Measurements from ENCODE around the gene ANKS3.

The ANKS3 gene, protein sequence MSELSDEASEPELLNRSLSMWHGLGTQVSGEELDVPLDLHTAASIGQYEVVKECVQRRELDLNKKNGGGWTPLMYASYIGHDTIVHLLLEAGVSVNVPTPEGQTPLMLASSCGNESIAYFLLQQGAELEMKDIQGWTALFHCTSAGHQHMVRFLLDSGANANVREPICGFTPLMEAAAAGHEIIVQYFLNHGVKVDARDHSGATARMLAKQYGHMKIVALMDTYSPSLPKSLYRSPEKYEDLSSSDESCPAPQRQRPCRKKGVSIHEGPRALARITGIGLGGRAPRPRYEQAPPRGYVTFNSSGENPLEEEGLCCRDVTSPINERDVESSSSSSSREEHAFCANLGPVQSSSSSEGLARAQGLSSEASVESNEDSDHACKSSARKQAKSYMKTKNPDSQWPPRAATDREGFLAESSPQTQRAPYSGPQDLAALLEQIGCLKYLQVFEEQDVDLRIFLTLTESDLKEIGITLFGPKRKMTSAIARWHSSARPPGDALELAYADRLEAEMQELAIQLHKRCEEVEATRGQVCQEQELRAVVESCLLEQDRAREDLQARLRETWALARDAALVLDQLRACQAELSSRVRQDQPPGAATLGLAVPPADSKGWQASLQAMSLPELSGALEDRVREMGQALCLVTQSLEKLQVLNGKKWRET

DNA sequence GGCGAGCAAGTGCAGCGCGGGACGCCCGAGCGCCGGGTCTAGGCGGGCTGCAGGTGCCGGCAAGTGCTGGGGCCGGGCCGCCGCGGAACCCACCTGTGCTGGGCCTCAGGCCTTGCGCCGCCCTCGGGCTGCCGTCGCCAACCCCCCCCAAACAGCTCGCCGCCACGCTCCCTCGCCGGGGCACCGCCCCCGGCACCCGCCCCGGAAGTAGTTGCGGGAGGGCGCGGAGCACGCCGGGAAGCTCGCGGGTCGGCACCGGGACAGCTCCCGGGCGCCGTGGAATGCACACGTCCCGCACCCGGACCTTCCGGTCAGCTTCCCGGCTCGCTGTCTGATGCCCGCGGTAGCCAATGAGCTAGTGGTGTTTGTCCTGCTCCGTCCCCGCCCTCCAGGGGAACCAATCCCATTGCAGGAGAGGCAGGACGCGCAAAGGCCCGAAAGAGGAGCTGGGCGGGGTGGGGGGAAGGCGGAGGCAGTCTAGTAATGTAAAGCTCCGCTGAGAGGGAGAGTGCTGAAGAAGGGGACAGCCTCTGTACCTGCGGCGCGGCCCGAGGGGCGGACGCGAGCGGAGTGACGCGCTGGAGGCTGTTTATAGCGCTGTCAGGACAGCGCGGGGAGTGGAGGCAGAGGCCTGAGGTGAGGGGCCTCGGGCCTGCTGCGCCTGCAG, at the start of gene ANKS3, which contains the start of gene DNAAF8:
Gene ANKS3 (minus strand): TSS at position 209 of the 667 bp plus-strand sequence. CDS start 4,122 bp downstream, outside the sequence.
Gene DNAAF8 (plus strand): TSS at position 475 of the 667 bp plus-strand sequence. CDS start 1,978 bp downstream, outside the sequence.
- peak; percentile 63 for DNase-seq (ENCODE audit: low read depth)

DNA sequence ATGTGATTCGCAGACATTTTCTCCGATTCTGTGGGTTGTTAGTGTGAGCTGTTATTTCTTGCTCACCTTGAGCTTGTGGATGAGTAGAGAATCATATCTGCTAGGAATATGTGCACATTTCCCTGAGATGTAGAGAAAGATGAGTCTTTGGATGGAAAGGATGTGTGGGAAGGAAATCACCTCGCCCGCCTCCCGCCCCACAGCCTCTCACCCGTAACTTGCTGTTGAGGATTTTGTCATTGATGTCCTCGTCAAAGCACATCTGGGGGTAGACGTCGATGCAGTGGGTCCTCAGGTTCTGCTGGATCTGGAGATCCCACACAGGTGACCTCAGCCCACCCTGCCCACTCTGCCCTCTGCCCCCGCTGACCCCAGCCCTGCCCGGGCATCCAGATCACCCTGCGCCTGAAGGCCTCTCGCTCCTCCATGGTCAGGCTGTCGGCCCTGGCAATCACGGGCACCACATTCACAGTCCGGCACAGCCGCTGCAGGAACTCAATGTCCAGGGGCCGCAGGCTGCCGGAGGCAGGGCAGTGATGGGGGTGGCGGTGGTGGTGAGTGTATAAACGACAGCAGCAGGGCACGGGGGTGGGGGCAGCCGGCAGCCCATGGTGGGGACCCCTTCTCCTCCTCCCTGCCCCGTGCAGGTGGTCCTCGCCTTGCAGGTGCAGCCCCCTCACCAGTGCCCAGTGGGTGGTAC, 49.3 kb upstream of the ANKS3 start:
- DNase-seq (ENCODE audit: low read depth) = no peak

DNA sequence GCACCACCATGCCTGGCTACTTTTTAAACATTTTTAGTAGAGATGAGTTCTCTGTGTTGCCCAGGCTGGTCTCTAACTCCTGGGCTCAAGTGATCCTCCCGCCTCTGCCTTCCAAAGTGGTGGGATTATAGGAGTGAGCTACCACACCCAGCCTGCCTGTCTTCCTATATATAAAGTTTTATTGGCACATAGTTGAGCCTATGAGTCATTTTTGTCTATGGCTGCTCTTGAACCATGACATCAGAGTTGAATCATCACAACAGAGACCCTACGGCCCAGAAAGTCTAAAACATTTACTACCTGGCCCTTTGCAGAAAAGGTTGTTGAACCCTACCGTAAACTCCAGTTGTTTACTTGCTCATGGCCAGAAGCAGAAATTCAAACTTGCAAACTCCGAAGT, 46.2 kb upstream of the ANKS3 start:
- DNase-seq (ENCODE audit: low read depth) = no peak

DNA sequence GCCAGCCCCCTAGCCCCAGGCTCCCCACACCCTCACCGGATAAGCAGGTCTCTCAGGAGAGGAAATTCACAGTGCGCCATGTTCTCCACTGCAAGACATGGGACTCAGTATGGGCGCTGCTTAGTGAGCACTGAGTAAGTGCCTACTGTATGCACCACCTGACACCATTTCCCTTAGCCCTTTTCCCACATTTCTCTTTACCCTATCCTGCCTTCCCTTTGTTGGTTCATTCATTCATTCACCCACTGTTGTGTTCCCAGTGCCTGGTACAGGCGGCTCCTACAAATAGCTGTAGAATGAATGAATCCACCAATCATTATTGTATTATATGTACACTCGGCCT, 44.0 kb upstream of the ANKS3 start:
- no peak for DNase-seq (ENCODE audit: low read depth)

DNA sequence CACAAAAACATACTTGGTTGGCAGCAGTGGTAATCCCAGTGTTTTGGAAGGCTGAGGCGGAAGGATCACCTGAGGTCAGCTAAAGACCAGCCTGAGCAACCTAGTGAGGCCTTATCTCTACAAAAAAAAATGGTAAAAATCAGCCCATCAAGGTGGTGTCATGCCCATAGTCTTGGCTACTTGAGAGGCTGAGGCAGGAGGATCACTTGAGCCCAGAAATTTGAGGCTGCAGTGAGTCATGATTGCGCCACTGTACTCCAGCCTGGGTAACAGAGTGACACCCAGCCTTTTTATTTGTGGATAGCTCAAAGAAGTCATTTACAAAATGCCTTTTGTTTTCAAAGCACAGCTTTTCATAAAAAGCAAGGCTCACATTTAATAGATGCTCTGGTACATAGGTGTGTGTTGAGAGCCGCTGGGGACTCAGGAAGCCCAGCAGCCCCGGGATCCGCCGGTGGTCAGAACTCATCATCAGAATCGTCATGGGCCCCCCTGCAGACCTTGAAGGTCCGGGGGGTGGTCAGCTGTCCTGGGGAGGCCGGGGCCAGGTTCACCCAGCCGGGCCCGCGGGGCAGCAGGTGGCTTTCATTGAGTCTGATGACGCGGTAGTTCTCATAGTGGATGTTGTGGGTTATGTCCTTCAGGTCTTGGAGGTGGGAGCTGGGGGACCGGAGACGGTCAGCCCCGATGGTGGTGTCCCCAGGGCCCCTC, 43.4 kb upstream of the ANKS3 start:
- DNase-seq (ENCODE audit: low read depth) = no peak

DNA sequence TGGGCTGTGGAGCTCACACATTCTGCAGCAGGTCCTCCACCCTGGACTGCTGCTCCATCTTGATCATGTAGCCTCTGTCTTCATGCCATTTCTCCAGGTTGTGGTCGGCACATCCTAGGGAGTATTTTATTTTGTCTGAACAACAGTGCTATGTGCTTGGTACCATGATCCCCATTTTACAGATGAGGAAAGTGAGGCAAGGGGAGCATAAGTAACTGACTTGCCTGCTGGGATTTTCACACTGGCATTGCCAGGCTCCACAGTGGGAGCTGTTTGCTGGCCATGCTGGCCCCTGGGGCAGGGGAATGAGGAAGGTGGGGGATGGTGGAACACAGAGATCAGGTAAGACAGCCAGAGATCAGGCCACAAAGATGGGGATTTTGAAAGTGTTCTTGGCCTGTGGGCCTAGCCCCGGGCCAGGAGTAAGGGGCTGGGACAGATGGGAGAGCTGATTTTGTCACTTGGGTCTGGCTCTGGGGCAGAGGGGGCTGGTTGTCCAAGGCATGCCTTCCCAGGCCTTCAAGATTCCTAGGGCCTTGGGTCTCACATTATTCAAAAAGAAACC, 42.2 kb upstream of the ANKS3 start:
- no peak for DNase-seq (ENCODE audit: low read depth)

DNA sequence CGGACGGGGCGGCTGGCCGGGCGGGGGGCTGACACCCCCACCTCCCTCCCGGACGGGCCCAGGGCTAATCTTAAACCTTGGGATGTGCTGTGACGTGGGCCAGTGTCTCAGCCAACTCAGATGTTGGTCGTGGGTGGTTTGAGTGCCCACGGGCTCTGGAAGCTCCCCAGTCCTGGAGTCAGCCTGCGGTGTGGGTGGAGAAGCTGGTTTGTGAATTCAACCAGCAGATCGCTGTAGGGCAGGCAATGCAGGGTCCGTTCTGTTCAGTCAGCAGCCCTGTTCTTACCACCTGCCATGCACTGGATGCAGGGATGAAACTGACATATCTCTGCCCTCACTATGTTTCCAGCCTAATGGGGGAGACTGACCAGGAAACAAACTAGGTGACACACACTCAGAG, 40.9 kb upstream of the ANKS3 start:
- DNase-seq (ENCODE audit: low read depth) = no peak

DNA sequence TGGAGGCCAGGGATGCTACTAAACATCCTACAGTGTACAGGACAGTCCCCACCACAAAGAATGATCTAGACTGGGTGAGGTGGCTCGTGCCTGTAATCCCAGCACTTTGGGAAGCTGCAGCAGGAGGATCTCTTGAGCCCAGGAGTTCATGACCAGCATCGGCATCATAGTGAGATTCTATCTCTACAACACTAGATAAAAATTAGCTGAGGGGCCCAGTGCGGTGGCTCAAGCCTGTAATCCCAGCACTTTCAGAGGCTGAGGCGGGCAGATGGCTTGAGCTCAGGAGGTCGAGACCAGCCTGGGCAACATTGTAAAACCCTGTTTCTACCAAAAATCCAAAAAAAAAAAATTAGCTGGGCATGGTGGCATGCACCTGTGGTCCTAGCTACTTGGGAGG, 38.3 kb upstream of the ANKS3 start:
- no peak for DNase-seq (ENCODE audit: low read depth)

DNA sequence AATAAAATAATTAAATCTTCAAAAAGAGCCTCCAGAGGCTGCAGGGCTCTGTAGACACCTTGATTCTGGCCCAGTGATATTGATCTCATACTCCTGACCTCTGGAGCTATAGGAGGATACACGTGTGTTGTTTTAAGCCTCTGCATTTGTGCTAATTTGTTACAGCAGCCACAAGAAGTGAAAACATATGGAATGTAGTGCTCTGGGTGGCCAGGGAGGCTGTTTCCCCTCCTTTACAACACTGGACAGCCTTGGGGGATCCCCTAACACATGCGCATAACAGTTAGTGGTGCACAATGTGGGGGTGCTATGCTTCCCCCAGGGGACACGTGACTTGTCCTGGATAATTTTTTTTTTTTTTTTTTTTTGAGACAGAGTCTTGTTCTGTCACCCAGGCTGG, 37.6 kb upstream of the ANKS3 start:
- DNase-seq (ENCODE audit: low read depth) = no peak

DNA sequence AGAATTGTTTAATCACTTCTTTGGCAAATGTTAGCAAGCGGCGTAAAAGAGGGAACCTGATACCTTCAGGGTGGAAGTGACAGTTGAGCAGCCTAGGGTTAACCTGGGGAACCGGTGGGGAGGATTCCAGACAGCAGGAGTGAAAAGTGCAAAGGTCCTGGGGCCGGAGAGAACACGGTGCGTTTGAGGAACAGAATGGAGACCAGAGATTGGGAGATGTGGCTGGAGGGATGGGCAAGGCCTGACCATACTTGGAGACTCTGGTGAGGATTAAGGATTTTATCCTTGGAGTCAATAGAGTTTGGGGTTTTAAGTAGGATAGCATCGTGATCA, 35.2 kb upstream of the ANKS3 start:
- DNase-seq (ENCODE audit: low read depth) = no peak

DNA sequence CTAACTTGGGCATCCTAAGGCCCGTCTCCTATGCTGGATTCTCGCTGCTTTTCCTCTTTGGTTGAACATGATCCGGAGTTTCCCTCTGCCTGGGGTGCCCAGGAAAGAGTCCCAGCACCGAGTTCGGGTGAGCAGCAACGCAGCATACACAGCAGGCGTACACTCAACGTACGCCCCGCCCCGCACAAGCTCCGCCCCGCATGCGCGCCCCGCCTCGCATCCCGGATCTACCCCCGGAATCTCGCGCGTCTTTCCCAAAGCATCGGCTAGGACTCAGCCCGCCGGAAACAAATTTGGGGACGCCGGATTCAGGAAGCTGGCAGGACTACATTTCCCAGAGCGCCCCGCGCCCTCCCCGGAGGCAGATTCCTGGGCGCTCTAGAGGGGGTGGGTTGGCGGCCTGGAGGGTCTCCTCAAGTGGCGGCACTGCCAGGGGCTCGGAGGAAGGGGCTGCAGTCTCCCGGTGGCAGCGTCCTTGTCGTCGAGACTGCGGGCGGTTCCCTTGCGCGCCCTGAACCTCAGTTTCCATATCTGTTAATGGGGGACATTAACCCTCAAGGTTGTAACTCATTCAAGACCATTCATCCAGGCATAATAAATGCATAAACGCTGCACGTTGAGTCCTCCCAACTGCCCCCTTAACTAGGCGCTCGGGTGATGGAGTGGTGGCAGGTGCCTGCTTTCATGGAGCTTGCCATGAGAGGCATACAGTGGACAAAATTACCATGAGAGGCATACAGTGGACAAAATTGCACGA, 34.7 kb upstream of the ANKS3 start:
- peak; percentile 67 for DNase-seq (ENCODE audit: low read depth)

DNA sequence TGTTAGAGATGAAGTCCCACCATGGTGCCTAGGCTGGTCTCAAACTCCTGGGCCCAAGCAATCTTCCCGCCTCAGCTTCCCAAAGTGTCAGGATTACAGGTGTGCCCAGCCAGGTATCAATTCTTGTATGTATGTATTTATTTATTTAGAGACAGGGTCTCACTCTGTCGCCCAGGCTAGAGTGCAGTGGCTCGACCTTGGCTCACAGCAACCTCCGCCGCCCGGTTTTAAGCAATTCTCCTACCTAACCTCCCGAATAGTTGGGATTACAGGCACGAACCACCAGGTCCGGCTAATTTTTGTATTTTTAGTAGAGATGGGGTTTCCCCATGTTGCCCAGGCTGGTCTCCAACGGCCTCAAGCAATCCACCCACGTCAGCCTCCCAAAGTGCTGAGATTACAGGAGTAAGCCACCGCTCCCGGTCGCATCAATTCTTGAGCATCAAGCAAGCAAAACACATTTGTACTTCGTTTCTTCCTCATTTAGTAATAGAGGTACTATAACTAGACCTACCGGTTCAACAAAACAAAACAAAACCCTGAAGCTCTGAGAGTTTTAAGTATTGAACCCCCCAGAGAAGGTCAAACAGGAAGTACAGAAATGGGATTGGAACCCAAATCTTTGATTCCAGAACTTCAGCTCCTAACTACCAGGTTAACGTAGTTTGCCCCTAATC, 33.9 kb upstream of the ANKS3 start:
- DNase-seq (ENCODE audit: low read depth) = no peak

DNA sequence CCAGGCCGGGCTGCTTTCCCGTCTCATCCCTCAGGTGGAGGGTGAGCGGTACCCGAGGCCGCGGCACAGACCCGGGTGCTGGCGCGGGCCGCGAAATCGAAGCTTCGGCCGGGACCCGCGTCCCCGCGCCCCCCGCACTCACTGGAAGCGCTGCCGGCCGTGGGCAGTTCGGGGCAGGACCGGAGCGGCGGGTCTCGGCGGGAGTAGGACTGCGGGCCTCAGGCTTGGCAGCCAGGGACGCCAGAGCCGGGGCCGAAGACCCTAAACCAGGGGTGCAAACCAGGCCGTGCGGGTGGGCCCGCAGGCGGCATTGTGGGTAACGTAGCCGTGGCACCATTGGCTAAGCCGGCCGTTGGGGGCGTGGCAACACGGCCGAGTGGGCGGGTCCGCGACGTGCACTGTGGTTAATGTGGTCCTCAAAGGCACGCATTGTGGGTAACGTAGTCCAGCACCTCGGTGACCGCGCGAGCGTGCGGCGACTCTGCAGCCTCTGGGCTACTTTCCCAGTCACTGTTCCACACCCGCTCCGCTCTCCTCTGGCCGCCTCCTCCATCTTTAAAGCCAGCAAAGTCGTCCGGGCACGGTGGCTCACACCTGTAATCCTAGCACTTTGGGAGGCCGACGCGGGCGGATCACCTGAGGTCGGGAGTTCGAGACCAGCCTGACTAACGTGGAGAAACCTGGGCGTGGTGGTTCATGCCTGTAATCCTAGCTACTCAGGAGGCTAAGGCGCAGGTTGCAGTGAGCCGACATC, 33.0 kb upstream of the ANKS3 start, which contains the start of gene ZNF500:
Gene ZNF500 (minus strand): TSS at position 288 of the 754 bp plus-strand sequence. CDS start 1,184 bp downstream, outside the sequence.
- peak; percentile 99 for DNase-seq (ENCODE audit: low read depth)

DNA sequence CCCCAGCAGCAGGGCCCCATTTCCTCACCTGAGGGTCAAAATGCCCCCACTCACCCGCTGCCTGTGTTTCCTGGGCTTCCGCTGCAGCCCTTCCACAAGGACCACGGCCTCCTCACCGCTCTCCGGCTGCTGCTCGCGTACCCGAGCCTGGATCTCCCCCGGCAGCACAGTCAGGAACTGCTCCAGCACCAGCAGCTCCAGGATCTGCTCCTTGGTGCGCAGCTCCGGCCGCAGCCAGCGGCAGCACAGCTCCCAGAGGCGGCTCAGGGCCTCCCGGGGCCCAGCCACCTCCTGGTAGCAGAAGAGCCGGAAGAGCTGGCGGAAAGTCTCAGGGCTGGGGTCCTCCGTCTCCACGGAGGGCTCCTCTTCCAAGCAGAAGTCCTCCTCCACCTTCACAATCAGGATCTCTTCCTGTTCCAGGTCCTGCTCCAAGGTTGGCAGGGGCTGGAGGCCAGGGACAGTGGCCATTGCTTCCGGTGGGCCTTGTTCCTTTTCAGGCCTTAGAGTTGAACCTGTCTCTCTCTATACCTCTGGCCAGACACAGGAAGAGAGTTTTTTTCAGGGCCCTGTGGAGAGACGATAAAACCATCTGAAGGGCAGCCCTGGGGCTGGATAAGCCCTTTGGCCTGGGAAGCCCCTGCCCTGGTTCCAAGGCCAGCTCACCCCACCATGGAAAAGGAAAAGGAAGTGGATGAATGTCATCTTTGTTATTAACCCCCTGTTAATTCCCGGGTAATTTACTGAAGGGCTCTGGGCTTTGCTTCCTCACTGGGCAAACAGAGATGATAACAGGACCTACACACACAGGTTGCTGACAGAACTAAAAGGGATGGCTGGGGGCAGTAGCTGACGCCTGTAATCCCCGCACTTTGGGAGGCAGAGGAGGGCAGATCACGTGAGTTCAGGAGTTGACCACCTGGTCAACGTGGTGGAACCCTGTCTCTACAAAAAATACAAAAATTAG, 31.7 kb upstream of the ANKS3 start:
- no peak for DNase-seq (ENCODE audit: low read depth)

DNA sequence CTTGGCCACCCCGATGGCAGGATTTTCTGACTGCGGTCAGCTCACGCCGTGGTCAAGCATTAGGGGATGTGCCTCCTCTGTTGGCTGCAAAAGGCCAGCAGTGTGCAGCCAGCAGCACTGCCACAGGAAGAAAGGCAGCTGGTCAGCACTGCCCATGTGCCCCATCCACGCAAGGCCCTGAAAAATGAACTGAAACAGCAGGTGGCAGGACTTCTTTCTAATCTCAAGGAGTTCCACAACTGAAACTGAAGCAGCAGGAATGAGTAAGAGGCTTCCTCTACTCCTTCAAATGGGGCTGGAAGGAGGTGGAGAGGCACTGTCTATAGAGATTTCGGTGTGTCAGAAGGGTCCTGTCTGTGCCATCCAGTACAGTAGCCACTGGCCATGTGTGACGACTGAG, 29.7 kb upstream of the ANKS3 start:
- no peak for DNase-seq (ENCODE audit: low read depth)

DNA sequence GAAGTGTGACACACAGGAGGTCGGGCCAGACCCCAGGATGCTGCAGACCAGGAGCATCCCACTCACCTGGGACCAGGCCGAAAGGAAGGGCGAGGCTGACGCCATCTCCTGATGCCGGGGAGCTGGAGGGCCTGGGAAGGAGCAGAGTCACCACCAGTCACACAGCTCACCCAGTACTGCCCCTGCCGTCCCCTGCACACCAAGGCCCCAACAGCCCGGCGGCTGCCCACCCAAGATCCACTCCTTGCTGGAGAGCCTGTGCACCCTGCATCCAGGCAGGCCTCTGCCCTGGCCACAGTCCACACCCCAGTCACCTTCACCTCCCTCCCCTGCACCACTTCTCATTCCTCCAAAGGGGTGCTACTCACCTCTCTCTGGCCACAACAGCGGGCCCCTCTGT, 28.1 kb upstream of the ANKS3 start:
- no peak for DNase-seq (ENCODE audit: low read depth)

DNA sequence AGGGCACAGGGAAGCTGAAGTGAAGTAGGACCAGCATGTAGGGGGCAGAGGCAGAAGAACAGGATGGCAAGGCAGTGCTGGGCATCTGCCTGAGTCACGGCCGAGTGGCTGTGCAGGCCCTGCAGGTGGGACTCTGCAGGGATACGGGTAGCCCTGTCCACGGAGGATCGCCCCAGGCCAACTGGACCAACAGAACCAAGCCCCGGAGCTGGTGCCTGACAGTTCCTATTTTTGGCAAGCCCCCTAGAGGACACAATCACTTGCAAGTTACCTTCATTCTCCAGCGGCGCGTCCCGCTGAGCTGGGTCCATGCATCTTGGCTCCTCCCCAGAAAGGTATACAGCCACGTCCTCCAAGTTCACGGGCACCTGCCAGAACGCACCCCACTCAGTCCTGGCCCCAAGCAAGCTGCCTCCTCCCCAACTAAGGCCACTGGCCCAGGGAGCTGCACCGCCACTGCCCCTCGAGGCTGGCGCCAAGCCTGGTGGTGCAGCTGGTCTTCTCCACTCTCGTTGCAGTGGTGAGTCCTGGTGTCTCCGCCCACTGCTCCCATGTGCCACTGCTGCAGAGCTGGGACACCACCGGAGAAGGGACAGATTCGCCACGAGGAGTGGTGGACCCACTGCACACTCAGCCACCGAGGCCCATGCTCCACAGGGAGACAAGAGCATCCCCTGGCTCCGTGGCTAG, 26.3 kb upstream of the ANKS3 start:
- DNase-seq (ENCODE audit: low read depth) = no peak

DNA sequence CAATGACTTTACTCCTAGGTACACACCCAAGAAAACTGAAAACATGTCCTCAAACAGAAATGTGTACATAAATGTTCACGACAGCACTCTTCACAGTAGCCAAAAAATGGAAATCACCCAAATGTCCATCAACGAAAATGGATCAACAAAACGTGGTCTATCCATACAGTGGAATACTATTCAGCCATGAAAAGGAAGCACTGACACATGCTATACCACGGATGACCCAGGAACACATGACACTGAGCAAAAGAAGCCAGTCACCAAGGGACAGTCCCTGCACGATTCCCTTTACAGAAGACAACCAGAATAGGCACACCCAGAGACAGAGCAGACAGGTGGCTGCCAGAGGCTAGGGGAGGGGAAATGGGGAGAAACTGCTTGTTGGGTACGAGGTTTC, 21.6 kb upstream of the ANKS3 start:
- no peak for DNase-seq (ENCODE audit: low read depth)

Data from stimulated activated CD8-positive, alpha-beta memory T cell treated with anti-CD3 and anti-CD28 coated beads, Interleukin-15, amount 100 ng/mL, for 24 hours (primary cell).